ENCODE data around the gene IFITM1. TPM values are rescaled to one million over a fixed set of nuclear protein-coding genes. Genes with fewer than 3 reads are reported as not detected.

Gene IFITM1
- total and polyA plus RNA-seq, 9 of the 15 experiments (the other 6 are each of a cell fraction or from before 2014, with no cell fraction given), result 691 to 5,579 (median 974) TPM

GRCh38 chr11:330694-331357 lies 17.0 kb downstream of the IFITM1 start:
- Histone ChIP-seq H3K4me3 (no peak overlapping the region), H3K4me1 (replicated peaks in 1 of 2; ENCODE audit: control insufficient read depth in 2 of 2, insufficient read depth in 2 of 2, low read length in 2 of 2) (peaks cover 52 to 60% of the 10 kb centered on the region in 2 experiments), H3K27me3 (ENCODE audit: control insufficient read depth in 2 of 2, insufficient read depth in 2 of 2, low read length in 2 of 2) (no peaks in the 10 kb centered on the region), H2AFZ (ENCODE audit: low read depth, low read length) (no peak overlapping the region), H4K20me1 (replicated peaks; ENCODE audit: control insufficient read depth, insufficient read depth, low read length) (no peaks in the 10 kb centered on the region), H3K9me3 (replicated peaks; ENCODE audit: control insufficient read depth, insufficient read depth, low read depth, low read length) (peaks cover 7% of the 10 kb centered on the region; the same call in 1 of the 2 replicates), H3K79me2 (ENCODE audit: control insufficient read depth, insufficient read depth, low read length) (peaks cover 27% of the 10 kb centered on the region), H3K9ac (ENCODE audit: insufficient read depth in 1 of 2, low read depth in 2 of 2, low read length in 2 of 2) (peak overlapping the region in 1 of 2 experiments; percentile 77; a peak in 2 of 4 replicates), H3K4me2 (ENCODE audit: insufficient read depth, low read length) (no peak overlapping the region; the same call in 1 of the 2 replicates), H3K27ac (ENCODE audit: extremely low read depth, low read depth, low read length) (peak overlapping the region; percentile 79), H3K36me3 (ENCODE audit: control insufficient read depth, insufficient read depth, low read length) (no peaks in the 10 kb centered on the region), H3K9me1 (ENCODE audit: control insufficient read depth, insufficient read depth, low read length) (no peaks in the 10 kb centered on the region)
- BruUV-seq (replicated peaks), result no TSS peak
- in situ Hi-C loops (cut with MboI), result no loop called here
- FAIRE-seq, result no peak
- DNase-seq (ENCODE audit: extremely low read depth in 1 of 4, low spot score in 3 of 4), result no peak
- 94% methylated on average over 27 of the region's 34 CpGs for WGBS (ENCODE audit: insufficient coverage, low coverage, missing lambda C conversion rate)
- ChIA-PET CTCF (ENCODE audit: low intra/inter-chr PET ratio) (no interaction called here), POLR2A (interaction anchor here (0.6 to 3.1 kb wide), 5 partner anchors 9 to 238 kb away, joined by 3 to 21 read pairs (median 3); no protein-coding TSS in a partner anchor)
- intact Hi-C loops (cut with micrococcal nuclease), result no loop called here
- TF ChIP-seq MBD2 (IDR thresholded peaks at IDR 0.05; ENCODE audit: borderline replicate concordance, low read depth) (no peak), FOXJ2 (tag; IDR thresholded peaks at IDR 0.05) (no peak), ZNF592 (IDR thresholded peaks at IDR 0.05) (0 out of 2 replicates have a peak, but pooled peaks have one; percentile 3), ZNF609 (CRISPR knock-in tag; IDR thresholded peaks at IDR 0.05; ENCODE audit: borderline replicate concordance) (no peak), RBFOX2 (IDR thresholded peaks at IDR 0.05; ENCODE audit: low read depth, low read length) (peak; percentile 47), POLR2G (IDR thresholded peaks at IDR 0.05; ENCODE audit: low read depth, low read length) (peak; percentile 47)
- no peak for ATAC-seq

All from K562 (cell line).